ENCODE measurements around the gene FAM153A.
"Not testable (repeated sequence)": the region's sequence is repeated elsewhere in the genome, so short reads cannot be mapped to it uniquely, and the experiment has no call there.

The FAM153A gene
- total RNA-seq = 2.0 to 19.5 reads per million in 2 experiments

GRCh38 chr5:177782792-177783633, at the start of gene FAM153A:
Gene FAM153A, minus strand, starts transcription at chr5:177782899.
- DNase-seq (ENCODE audit: low read depth) = not testable (repeated sequence)

- not testable (repeated sequence) for DNase-seq (ENCODE audit: low read depth)
Measured at GRCh38 chr5:177832287-177832686, 49.6 kb upstream of the FAM153A start.

- not testable (repeated sequence) for DNase-seq (ENCODE audit: low read depth)
Measured at GRCh38 chr5:177826073-177826472, 43.4 kb upstream of the FAM153A start.

GRCh38 chr5:177824776-177825175, 42.1 kb upstream of the FAM153A start:
- not testable (repeated sequence) for DNase-seq (ENCODE audit: low read depth)

- not testable (repeated sequence) for DNase-seq (ENCODE audit: low read depth)
Measured at GRCh38 chr5:177822489-177822888, 39.8 kb upstream of the FAM153A start.

GRCh38 chr5:177819664-177820063, 37.0 kb upstream of the FAM153A start:
- DNase-seq (ENCODE audit: low read depth) = not testable (repeated sequence)

GRCh38 chr5:177812814-177813425, 30.2 kb upstream of the FAM153A start:
- DNase-seq (ENCODE audit: low read depth) = not testable (repeated sequence)

GRCh38 chr5:177812160-177812743, 29.6 kb upstream of the FAM153A start:
- DNase-seq (ENCODE audit: low read depth) = not testable (repeated sequence)

- not testable (repeated sequence) for DNase-seq (ENCODE audit: low read depth)
Measured at GRCh38 chr5:177809209-177809913, 26.7 kb upstream of the FAM153A start.

GRCh38 chr5:177808420-177808819, 25.7 kb upstream of the FAM153A start:
- not testable (repeated sequence) for DNase-seq (ENCODE audit: low read depth)

GRCh38 chr5:177807265-177807664, 24.6 kb upstream of the FAM153A start:
- DNase-seq (ENCODE audit: low read depth) = not testable (repeated sequence)

GRCh38 chr5:177801427-177801826, 18.7 kb upstream of the FAM153A start:
- DNase-seq (ENCODE audit: low read depth) = not testable (repeated sequence)

- not testable (repeated sequence) for DNase-seq (ENCODE audit: low read depth)
Measured at GRCh38 chr5:177798237-177798840, 15.6 kb upstream of the FAM153A start.

GRCh38 chr5:177793272-177793671, 10.6 kb upstream of the FAM153A start:
- not testable (repeated sequence) for DNase-seq (ENCODE audit: low read depth)

GRCh38 chr5:177791649-177792048, 8.9 kb upstream of the FAM153A start:
- DNase-seq (ENCODE audit: low read depth) = not testable (repeated sequence)

- DNase-seq (ENCODE audit: low read depth) = not testable (repeated sequence)
Measured at GRCh38 chr5:177782169-177782568, 530 bp downstream of the FAM153A start.

- DNase-seq (ENCODE audit: low read depth) = not testable (repeated sequence)
Measured at GRCh38 chr5:177771206-177771605, 11.5 kb downstream of the FAM153A start.

- DNase-seq (ENCODE audit: low read depth) = not testable (repeated sequence)
Measured at GRCh38 chr5:177770646-177771045, 12.1 kb downstream of the FAM153A start.

GRCh38 chr5:177763737-177764508, 18.8 kb downstream of the FAM153A start:
- DNase-seq (ENCODE audit: low read depth) = not testable (repeated sequence)

- not testable (repeated sequence) for DNase-seq (ENCODE audit: low read depth)
Measured at GRCh38 chr5:177760954-177761353, 21.7 kb downstream of the FAM153A start.

- not testable (repeated sequence) for DNase-seq (ENCODE audit: low read depth)
Measured at GRCh38 chr5:177747354-177747753, 35.3 kb downstream of the FAM153A start.

Data from T follicular helper cell (primary cell).